Left forelimb (tissue), 1 donor: ENCODE results near the gene MLXIPL.
"Not testable (repeated sequence)": the region's sequence is repeated elsewhere in the genome, so short reads cannot be mapped to it uniquely, and the experiment has no call there.

Experiments used
- DNase-seq: peaks from one replicate; pipeline ENCODE4 v3.0.0-alpha.2; 2018; ENCODE audit warnings: low spot score

Gene MLXIPL, protein sequence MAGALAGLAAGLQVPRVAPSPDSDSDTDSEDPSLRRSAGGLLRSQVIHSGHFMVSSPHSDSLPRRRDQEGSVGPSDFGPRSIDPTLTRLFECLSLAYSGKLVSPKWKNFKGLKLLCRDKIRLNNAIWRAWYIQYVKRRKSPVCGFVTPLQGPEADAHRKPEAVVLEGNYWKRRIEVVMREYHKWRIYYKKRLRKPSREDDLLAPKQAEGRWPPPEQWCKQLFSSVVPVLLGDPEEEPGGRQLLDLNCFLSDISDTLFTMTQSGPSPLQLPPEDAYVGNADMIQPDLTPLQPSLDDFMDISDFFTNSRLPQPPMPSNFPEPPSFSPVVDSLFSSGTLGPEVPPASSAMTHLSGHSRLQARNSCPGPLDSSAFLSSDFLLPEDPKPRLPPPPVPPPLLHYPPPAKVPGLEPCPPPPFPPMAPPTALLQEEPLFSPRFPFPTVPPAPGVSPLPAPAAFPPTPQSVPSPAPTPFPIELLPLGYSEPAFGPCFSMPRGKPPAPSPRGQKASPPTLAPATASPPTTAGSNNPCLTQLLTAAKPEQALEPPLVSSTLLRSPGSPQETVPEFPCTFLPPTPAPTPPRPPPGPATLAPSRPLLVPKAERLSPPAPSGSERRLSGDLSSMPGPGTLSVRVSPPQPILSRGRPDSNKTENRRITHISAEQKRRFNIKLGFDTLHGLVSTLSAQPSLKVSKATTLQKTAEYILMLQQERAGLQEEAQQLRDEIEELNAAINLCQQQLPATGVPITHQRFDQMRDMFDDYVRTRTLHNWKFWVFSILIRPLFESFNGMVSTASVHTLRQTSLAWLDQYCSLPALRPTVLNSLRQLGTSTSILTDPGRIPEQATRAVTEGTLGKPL

DNA sequence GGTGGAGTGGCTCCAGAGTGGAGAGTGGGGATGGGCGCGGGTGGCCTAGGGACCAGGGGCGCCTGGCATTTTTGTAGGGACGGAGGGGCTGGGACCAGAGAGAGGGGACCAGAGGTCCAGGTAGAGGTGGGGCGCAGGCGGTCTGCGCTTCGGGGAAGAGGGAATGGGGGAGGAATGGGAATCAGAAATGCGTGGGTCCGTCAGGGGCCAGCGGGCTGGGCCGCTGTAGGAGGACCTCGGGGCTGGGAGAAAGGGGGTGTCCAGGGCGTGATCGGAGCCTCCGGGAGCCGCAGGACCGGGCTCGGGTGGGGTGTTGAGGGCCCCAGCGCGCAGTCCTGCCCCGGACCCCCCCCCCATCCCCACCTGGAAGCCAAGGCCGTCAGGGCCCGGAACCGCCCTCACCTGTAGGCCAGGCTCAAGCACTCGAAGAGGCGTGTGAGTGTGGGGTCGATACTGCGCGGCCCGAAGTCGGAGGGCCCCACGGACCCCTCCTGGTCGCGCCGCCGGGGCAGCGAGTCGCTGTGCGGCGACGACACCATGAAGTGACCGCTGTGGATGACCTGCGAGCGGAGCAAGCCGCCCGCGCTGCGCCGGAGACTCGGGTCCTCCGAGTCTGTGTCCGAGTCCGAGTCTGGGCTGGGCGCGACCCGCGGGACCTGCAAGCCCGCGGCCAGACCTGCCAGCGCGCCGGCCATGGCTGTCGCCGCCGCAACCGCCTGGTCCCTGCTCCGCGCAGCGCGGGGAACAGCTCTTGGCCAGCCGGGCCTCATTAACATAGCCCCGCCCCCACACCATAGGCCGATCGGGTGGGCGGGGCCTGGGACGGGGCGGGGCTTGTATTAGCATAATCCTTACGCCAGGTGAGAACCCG is at the start of gene MLXIPL:
Gene MLXIPL (minus strand): TSS at position 725 of the 871 bp plus-strand sequence. CDS start 30 bp downstream, at position 695.
- no peak for DNase-seq

DNA sequence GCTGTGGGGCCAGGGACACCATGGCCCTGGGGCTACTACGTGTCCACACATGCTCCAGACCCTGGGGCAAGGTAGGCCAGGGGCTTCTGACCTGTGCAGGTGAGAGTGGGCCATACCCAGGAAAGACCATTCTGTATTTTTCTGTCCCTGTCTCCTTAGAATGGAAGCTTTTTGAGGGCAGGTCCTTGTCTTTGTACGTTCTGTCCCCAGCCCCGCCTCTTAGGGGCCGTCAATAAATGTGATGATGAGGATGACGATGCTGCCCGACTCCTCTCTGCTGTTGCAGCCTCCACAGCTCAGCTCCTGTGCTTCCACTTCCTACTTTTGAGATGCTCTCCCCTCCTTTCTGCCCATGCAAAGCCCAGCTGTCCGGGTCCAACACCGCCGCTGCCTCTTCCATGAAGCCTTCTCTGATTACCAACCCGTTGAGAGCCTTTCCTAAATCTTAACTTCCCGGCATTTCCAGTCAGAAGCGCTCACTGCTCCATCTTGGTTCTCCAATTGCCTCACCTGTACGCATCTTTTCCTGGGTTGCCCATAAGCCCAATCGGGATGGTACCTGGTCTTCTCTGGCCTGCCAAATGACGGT is 47.6 kb upstream of the MLXIPL start:
- DNase-seq = no peak

DNA sequence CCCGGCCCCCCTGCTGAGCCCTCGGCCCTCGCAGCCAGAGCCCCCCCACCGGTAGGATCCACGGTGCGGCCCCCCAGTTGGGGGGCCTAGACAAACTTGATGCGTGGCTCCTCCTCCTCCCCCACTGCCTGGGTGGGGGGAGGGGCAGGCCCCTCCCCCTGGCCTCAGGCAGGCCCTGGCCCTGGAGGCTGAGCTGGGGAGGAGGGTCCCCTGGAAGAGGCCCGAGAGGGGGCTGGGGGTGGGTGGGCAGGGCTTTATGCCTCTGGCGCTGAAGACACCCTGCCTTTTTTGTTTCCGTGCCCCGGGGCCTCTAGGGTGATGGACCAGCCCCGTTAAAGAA is 47.0 kb upstream of the MLXIPL start:
- no peak for DNase-seq

DNA sequence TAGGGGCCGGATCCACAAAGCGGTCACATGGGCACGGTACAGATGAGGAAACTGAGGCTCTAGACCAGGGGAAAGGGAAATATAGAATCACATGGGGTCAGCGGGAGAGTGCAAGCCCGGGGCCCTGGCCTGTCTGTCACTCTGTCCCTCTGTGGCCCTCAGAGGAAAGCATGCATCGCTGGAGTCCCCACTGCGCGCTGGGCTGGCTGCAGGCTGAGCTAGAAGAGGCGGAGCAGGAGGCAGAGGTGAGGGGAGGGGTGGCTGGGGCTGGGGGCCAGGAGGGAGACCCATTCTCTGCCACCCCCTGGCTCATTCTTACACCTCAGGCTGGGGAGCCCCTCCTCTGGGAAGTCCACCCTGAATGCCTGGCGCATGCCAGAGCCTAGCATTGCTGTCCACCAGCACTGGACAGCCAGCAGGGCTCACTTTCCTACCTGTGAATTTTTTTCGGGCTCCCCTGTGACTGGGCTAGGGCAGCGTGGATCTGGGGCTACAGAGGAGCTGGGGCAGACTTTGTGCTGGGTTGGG is 45.6 kb upstream of the MLXIPL start:
- DNase-seq = no peak

DNA sequence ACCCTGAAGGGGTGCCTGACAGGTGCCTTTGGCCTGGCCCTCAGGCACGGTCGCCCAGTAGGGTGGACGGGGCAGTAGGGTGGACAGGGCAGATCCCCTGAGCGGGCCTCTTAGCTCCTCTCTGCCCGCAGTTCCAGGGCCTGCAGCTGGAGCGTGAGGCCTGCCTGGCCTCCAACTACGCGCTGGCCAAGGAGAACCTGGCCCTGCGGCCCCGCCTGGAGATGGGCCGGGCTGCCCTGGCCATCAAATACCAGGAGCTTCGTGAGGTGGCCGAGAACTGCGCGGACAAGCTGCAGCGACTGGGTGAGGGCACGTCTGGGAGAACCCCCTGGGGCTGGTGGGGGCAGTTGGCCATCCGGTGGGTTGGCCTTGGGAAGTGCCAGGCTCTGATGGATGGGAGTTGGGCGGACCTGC is 45.0 kb upstream of the MLXIPL start:
- DNase-seq = no peak

DNA sequence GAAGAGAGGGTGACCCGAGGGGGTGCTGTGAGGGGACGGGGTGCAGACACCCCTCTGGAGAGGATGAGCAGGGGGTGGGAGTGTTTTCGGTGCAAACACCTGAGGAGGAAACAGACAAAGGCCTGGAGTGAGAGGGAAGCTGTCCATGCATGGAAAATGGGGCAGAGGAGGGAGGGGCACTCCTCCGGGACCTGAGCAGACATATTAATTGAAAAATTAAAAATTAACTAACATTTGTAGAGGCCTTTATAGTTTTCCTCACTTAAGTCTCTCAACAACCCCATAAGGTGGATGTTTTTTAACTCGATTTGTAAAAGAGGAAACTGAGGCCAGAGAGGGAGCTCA is 44.5 kb upstream of the MLXIPL start:
- DNase-seq = no peak

DNA sequence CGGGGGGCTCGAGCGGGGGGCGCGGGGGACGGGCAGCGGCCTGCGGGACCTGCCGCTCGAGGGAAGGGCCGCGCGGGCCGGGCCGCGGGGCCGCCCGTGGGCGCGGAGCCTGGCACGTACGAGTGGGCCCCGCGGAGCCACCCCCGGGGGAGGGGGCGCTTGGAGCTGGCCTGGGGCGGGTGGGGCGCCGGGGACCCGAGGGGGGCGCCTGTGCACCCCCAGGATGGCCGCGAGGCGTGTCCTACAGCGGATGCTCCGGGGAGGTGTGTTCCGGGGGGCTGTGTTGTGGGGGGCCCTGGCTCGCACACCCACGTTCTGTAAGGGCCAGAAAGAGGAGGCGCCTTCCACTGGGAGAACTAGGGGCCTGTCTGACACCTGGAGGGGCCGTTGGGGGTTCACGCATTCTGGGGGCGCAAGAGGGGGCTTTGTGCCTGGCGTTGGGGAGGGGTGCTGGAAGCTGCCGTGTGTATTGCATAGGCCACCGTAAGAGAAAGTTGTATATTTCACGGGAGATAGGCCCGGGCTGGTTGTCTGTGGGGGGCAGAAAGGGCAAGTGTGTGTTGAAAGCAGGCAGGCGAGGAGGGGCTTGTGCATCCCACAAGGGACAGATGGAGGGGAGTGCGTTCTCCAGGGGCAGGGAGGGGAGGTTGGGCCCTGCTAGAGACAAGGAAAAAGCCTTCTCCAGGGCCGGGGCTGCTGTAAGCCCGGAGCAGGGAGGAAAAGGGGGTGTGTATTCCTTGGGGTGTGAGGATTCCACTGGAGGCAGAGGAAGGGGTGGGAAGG is 44.0 kb upstream of the MLXIPL start:
- no peak for DNase-seq

DNA sequence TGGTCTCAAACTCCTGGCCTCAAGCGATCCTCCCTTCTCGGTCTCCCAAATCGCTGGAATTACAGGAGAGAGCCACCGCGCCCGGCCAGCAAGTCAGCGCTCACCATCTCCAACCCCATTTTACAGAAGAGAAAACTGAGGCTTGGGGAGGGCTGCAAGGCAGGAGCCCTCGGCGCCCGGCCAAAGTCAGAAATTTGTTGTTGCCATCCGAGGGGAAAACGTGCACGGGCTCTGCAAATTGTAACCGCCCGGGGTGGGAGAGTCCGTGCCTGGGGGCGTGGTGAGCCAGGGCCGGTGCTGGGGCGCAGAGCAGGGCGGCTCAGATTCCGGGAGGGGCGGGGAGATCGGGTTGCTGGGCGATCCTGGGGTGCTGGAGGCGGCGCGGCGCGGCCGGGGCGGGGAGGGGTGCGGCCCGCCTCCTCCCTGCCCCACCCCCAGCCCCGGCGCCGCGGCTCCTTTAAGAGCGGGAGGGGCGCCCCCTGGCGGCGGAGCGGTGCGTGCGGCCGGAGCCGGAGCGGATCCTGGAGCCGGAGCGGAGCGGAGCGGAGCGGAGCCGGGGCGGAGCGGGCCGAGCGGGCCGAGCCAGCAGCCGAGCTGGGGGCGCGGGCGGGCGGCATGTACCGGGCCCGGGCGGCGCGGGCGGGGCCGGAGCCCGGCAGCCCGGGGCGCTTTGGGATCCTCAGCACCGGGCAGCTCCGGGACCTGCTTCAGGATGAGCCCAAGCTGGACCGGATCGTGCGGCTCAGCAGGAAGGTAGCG is 43.2 kb upstream of the MLXIPL start, which contains the start of gene VPS37D:
Gene VPS37D (plus strand): TSS at position 488 of the 759 bp plus-strand sequence. CDS start 128 bp downstream, at position 616.
- peak; percentile 94 for DNase-seq

DNA sequence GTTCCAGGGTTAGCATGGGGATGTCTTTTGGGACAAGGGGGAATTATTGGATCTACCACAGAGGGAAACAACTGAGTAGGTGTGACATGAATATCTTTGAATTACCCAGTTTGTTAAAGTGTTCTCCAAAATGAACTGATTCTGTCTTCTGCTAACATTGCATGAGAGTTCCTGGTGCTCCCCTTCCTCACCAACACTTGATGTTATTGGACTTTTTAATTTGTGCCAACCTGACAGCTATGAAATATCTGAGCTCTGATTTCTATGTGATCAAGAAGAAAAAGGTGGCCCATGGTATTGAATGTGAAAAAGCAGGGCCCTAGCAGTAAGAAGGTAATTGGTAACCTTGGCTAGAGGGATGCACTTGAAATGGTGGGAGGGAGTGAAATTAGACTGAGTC is 38.7 kb upstream of the MLXIPL start:
- no peak for DNase-seq

DNA sequence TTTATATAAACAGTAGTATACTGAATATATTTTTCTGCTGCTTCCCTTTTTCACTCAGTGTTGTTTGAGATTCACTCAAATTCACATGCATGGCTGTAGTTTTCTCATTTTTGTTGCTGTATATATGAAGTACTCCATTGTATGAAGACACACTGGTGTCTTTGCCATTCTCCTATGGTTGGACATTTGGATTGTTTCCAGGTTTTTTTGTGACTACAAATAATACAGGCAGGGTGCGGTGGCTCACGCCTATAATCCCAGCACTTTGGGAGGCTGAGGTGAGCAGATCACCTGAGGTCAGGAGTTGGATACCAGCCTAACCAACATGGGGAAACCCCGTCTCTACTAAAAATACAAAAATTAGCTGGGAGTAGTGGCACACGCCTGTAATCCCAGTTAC is 36.3 kb upstream of the MLXIPL start:
- DNase-seq = not testable (repeated sequence)

DNA sequence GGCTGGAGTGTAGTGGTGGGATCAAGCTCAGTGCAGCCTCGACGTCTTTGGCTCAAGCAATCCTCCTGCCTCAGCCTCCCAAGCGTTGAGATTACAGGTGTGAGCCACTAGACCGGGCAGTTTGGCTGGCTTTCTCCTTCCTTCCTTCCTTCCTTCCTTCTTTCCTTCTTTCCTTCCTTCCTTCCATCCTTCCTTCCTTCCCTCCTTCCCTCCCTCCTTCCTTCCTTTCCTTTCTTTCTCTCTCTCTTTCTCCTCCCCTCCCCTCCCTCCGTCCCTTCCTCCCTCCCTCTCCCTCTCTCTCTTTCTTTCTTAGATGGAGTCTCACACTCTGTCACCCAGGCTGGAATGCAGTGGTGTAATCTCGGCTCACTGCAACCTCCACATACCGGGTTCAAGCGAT is 35.7 kb upstream of the MLXIPL start:
- no peak for DNase-seq

DNA sequence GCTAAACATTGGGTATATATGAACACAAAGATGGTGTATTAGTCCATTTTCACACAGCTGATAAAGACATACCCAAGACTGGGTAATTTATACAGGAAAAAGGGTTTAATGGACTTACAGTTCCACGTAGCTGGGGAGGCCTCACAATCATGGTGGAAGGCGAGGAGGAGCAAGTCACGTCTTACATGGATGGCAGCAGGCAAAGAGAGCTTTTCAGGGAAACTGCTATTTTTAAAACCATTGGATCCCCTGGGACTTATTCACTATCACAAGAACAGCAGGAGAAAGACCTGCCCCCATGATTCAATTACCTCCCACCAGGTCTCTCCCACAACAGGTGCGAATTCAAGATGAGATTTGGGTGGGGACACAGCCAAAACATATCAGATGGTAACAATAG is 31.0 kb upstream of the MLXIPL start:
- not testable (repeated sequence) for DNase-seq

DNA sequence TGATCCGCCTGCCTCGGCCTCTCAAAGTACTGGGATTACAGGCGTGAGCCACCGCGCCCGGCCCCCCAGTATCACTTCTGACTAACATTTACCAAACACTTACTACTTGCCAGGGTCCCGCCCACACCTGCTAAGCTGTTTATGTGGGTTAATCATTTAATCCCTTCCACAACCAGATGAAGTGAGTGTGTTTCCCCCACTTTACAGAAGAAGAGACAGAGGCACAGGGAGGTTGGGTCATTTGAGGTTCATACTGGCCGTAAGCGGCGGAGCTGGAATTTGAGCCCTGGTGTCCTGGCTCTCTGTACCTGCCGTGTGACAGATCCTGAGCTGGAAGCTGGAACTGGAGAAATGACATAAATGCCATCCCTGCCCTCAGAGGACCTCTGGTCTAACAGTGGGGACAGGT is 28.2 kb upstream of the MLXIPL start:
- no peak for DNase-seq

DNA sequence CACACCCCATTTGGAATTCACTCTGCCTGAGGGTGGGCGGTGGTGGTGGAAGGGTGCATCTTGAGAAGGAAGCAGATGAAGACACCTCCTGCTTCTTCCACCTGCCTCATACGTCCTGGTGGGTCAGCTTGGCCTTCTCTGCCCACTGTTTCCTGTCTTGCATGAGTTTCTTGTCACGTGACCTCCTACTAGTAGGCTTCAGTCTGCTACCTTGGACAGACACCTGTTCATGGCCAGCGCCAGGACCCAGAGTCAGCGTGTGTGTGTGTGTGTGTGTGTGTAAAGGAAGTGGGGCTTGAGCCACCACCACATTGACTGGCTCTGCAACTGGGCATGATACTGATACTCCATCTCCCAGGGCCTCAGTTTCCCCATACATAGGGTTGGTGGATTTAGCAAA is 26.2 kb upstream of the MLXIPL start:
- DNase-seq = no peak

DNA sequence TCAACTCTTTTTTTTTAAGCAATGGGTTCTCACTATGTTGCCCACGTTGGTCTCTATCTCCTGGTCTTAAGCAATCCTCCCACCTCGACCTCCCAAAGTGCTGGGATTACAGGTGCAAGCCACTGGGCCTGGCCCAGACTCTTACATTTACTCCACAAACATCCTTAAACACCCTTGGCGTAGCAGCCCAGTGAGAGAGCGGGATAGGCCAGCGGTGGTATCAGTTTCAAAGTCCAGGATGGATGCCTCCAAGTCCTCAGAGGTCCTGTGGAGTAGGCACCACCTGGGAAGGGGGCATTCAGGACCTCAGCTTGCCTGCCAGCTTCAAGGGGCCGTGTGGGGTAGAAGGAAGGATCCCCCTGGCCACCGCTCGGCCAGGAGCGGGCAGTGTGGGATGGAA is 25.3 kb upstream of the MLXIPL start:
- no peak for DNase-seq

DNA sequence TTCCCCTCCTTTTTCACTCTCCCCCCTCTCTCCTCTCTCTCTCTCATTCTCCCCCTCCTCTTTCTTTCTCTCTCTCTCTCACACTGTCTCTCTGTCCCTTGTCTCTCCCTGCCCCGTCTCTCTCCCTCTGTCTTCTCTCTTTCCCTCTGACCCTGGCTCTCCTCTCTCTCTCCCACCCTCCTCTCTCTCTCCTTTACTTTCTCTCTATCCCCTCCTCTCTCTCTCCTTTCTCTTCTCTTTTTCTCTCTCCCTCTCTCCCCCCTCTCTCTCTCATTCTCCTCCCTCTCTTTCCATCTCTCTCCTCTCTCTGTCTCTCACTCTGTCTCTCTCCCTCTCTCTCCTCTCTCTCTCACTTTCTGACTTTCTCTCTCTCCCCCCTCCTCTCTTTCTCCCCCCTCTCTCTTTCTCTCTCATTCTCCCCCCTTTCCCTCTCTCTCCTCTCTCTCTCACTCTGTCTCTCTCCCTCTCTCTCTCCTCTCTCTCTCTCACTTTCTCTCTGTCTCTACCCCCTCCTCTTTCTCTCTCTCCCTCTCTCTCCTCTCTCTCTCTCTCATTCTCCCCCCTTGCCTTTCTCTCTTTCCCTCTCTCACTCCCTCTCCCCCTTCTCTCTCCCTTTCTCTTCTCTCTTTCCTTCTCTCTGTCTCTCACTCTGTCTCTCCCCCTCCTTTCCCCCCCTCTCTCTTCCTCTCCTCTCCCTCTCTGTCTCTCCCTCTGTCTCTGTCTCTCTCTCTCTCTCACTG is 24.4 kb upstream of the MLXIPL start:
- no peak for DNase-seq

DNA sequence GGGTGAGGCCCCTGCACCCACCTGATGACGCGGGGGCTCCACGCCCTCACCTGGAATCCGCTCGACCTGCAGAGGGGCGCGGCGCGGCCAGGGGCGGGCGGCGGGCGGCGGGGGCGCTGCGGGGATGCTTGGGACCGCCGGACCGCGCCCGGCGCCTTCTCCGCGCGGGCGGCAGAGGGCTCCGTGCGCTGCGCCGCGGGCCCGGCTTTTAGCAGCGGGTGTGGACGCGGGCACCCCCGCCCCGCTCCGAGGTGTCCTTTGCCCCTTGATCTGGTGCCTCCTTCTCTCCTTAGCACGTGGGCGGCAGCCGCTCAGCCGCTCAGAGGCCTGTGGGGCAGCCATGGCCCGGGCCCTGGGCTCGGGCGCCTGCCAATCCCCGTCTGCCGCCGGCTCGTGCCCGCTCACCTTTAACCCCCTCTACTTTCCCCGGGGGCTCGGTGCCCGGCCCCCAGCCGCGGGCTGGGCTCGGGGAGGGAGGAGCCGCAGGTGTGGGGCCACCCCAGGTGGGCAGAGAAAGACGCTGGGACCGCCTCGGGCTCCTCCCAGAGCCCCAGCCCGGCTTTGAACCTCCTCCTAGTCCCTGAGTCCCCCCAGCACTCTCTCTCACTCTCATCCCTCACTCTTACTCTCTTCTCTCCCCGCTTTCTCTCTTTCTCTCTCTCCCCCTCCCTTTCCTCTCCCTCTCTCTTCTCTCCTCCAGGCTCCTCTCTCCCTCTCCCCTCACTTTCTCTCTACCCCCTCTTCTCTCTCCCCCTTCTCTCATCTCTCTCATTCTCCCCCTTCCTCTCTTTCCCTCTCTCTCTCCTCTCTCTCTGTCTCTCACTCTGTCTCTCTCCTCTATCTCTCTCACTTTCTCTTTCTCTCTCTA is 23.6 kb upstream of the MLXIPL start:
- DNase-seq = no peak
